IMR-90 (cell line): ENCODE results near the gene PALM3. TPM values are rescaled to one million over a fixed set of nuclear protein-coding genes. Genes with fewer than 3 reads are reported as not detected.

ENCODE experiments used
- ATAC-seq: fragments of 200-7000 bp; cut with Tn5 transposase; 2 replicates; pipeline ENCODE4 v1.9.1; 2020; ENCODE audit warnings: low read depth, mild to moderate bottlenecking, moderate library complexity
- BruUV-seq: library from RNA; stranded (reverse); fragments of 400-500 nt; replicated peaks from 2 replicates; lab custom pipeline; 2021; lab: Mats Ljungman, UMichigan
- CTCF ChIA-PET: fragments of 300-600 bp; formaldehyde crosslinking; extraction: SDS; loops from one replicate; lab custom pipeline; 2021; ENCODE audit warnings: antibody characterized with exemption; lab: Yijun Ruan, JAX
- POLR2A ChIA-PET: fragments of 300-600 bp; sonication (Branson Sonifier 250); formaldehyde crosslinking; loops from one replicate; lab custom pipeline; 2022; ENCODE audit warnings: antibody characterized with exemption; ENCODE audit not compliant: unreplicated experiment; lab: Charles Lee
- DNase-seq: peaks from one replicate; pipeline ENCODE4 v3.0.0; 2013
- H2AFZ ChIP-seq: replicated peaks from 2 replicates; pipeline ENCODE3; 2013; ENCODE audit warnings: low read length, mild to moderate bottlenecking; ENCODE audit not compliant: poor library complexity
- H2AK5ac ChIP-seq: 2 replicates; pipeline ENCODE4 v1.6.1; 2013; ENCODE audit warnings: low read depth, low read length, inconsistent platforms
- H2AK9ac ChIP-seq: replicated peaks from 2 replicates; pipeline ENCODE3; 2013; ENCODE audit warnings: mild to moderate bottlenecking, low read depth, low read length, moderate library complexity; ENCODE audit not compliant: poor library complexity
- H2BK120ac ChIP-seq: 2 replicates; pipeline ENCODE4 v1.6.1; 2013; ENCODE audit warnings: low read depth, low read length, inconsistent platforms
- H2BK15ac ChIP-seq: 3 replicates; pipeline ENCODE4 v1.6.1; 2013; ENCODE audit warnings: low read depth, low read length, inconsistent platforms
- H2BK20ac ChIP-seq: 2 replicates; pipeline ENCODE4 v1.6.1; 2013; ENCODE audit warnings: low read depth, mild to moderate bottlenecking, inconsistent platforms, low read length, moderate library complexity
- H2BK5ac ChIP-seq: 2 replicates; pipeline ENCODE4 v1.6.1; 2013; ENCODE audit warnings: mild to moderate bottlenecking, low read depth, low read length, inconsistent platforms; ENCODE audit not compliant: poor library complexity, severe bottlenecking
- H3K14ac ChIP-seq: replicated peaks from 2 replicates; pipeline ENCODE4 v1.6.1; 2013; ENCODE audit warnings: low read depth, low read length, inconsistent platforms
- H3K18ac ChIP-seq: 2 replicates; pipeline ENCODE4 v1.6.1; 2013; ENCODE audit warnings: low read depth, low read length, control low read depth
- H3K23ac ChIP-seq: 2 replicates; pipeline ENCODE4 v1.6.1; 2013; ENCODE audit warnings: low read depth, low read length, inconsistent platforms
- H3K27ac ChIP-seq: 2 replicates; pipeline ENCODE4 v1.5.1; 2013; ENCODE audit warnings: mild to moderate bottlenecking, control low read depth, low read length; ENCODE audit not compliant: insufficient read depth
- H3K27me3 ChIP-seq: 2 replicates; pipeline ENCODE4 v1.6.1; 2013; ENCODE audit warnings: low read length; ENCODE audit not compliant: control insufficient read depth, insufficient read depth
- H3K36me3 ChIP-seq: 2 replicates; pipeline ENCODE4 v1.6.1; 2013; ENCODE audit warnings: low read length, mixed read lengths; ENCODE audit not compliant: control insufficient read depth, insufficient read depth
- H3K4ac ChIP-seq: 2 replicates; pipeline ENCODE4 v1.6.1; 2013; ENCODE audit warnings: low read depth, low read length, inconsistent platforms
- H3K4me1 ChIP-seq: 2 replicates; pipeline ENCODE4 v1.6.1; 2013; ENCODE audit warnings: low read length, mixed read lengths; ENCODE audit not compliant: control insufficient read depth, insufficient read depth
- H3K4me2 ChIP-seq: 2 replicates; pipeline ENCODE4 v1.6.1; 2013; ENCODE audit warnings: low read depth, mild to moderate bottlenecking, control low read depth, low read length, moderate library complexity
- H3K4me3 ChIP-seq: 2 replicates; pipeline ENCODE4 v1.5.1; 2013; ENCODE audit warnings: low read depth, mild to moderate bottlenecking, control low read depth, low read length, moderate library complexity; ENCODE audit not compliant: insufficient read depth
- H3K56ac ChIP-seq: 2 replicates; pipeline ENCODE4 v1.6.1; 2013; ENCODE audit warnings: low read length, inconsistent platforms; ENCODE audit not compliant: insufficient read depth; ENCODE audit errors: extremely low read depth
- H3K79me1 ChIP-seq, 2 experiments: 2 replicates each; pipeline ENCODE4 v1.6.1; 2013; ENCODE audit warnings: low read length in 2 of 2, inconsistent platforms in 1 of 2, low read depth in 1 of 2
- H3K9ac ChIP-seq: 2 replicates; pipeline ENCODE4 v1.6.1; 2013; ENCODE audit warnings: low read depth, low read length, control low read depth
- H3K9me1 ChIP-seq: 2 replicates; pipeline ENCODE4 v1.6.1; 2013; ENCODE audit warnings: low read length, inconsistent platforms; ENCODE audit not compliant: insufficient read depth
- H3K9me3 ChIP-seq: 2 replicates; pipeline ENCODE4 v1.6.1; 2013; ENCODE audit warnings: low read length; ENCODE audit not compliant: control insufficient read depth, insufficient read depth
- H4K20me1 ChIP-seq: 2 replicates; pipeline ENCODE4 v1.6.1; 2013; ENCODE audit warnings: low read length, inconsistent platforms; ENCODE audit not compliant: insufficient read depth
- H4K5ac ChIP-seq: 2 replicates; pipeline ENCODE4 v1.6.1; 2013; ENCODE audit warnings: mild to moderate bottlenecking, low read depth, low read length, control low read depth
- H4K8ac ChIP-seq, 2 experiments: 2 replicates each; pipeline ENCODE4 v1.6.1; 2013; ENCODE audit warnings: low read depth in 2 of 2, low read length in 2 of 2, control low read depth in 1 of 2, inconsistent platforms in 1 of 2
- H4K91ac ChIP-seq: 2 replicates; pipeline ENCODE4 v1.6.1; 2013; ENCODE audit warnings: low read depth, low read length, inconsistent platforms; ENCODE audit not compliant: insufficient read depth
- BHLHE40 ChIP-seq: fragments of 150-350 bp; IDR thresholded peaks from 2 replicates; pipeline ENCODE4 v1.6.1; 2016; ENCODE audit warnings: mild to moderate bottlenecking, low read depth, low read length
- CEBPB ChIP-seq: IDR thresholded peaks from 2 replicates; pipeline ENCODE4 v1.6.1; 2012; ENCODE audit warnings: low read depth, low read length, improper control_type of control experiment
- CHD1 ChIP-seq: IDR thresholded peaks from 2 replicates; pipeline ENCODE4 v1.6.1; 2012; ENCODE audit warnings: low read depth, low read length, improper control_type of control experiment
- CTCF ChIP-seq: conservative IDR thresholded peaks from 2 replicates; pipeline ENCODE4 v1.5.1; 2012; ENCODE audit warnings: mild to moderate bottlenecking, low read depth, low read length, improper control_type of control experiment
- ELK1 ChIP-seq: fragments of 150-350 bp; IDR thresholded peaks from 2 replicates; pipeline ENCODE4 v1.6.1; 2016; ENCODE audit warnings: low read depth, mild to moderate bottlenecking, low read length, moderate library complexity, borderline replicate concordance
- FOS ChIP-seq: fragments of 150-350 bp; IDR thresholded peaks from 2 replicates; pipeline ENCODE4 v1.6.1; 2016; ENCODE audit warnings: low read depth, low read length
- MAFK ChIP-seq: IDR thresholded peaks from 2 replicates; pipeline ENCODE4 v1.6.1; 2012; ENCODE audit warnings: low read depth, low read length, improper control_type of control experiment
- MAZ ChIP-seq: IDR thresholded peaks from 2 replicates; pipeline ENCODE4 v1.6.1; 2012; ENCODE audit warnings: low read depth, mild to moderate bottlenecking, low read length, improper control_type of control experiment, moderate library complexity, borderline replicate concordance
- MXI1 ChIP-seq: IDR thresholded peaks from 2 replicates; pipeline ENCODE4 v1.6.1; 2012; ENCODE audit warnings: low read depth, mild to moderate bottlenecking, low read length, moderate library complexity, borderline replicate concordance
- NFE2L2 ChIP-seq: fragments of 150-350 bp; IDR thresholded peaks from 2 replicates; pipeline ENCODE4 v1.6.1; 2016; ENCODE audit warnings: low read depth, mild to moderate bottlenecking, low read length
- POLR2A ChIP-seq: IDR thresholded peaks from 2 replicates; pipeline ENCODE4 v1.6.1; 2012; ENCODE audit warnings: mild to moderate bottlenecking, low read depth, low read length
- RAD21 ChIP-seq: IDR thresholded peaks from 2 replicates; pipeline ENCODE4 v1.6.1; 2012; ENCODE audit warnings: low read length, improper control_type of control experiment
- RCOR1 ChIP-seq: IDR thresholded peaks from 2 replicates; pipeline ENCODE4 v1.6.1; 2012; ENCODE audit warnings: mild to moderate bottlenecking, low read length, improper control_type of control experiment; ENCODE audit not compliant: insufficient replicate concordance
- RFX5 ChIP-seq: IDR thresholded peaks from 2 replicates; pipeline ENCODE4 v1.8.0; 2012; ENCODE audit warnings: low read depth, mild to moderate bottlenecking, low read length, moderate library complexity
- SMC3 ChIP-seq: fragments of 150-350 bp; IDR thresholded peaks from 2 replicates; pipeline ENCODE4 v1.6.1; 2016; ENCODE audit warnings: low read depth, mild to moderate bottlenecking, antibody characterized with exemption, low read length, moderate library complexity
- USF2 ChIP-seq: fragments of 150-350 bp; IDR thresholded peaks from 2 replicates; pipeline ENCODE4 v1.6.1; 2017; ENCODE audit warnings: mild to moderate bottlenecking, antibody characterized with exemption, low read length, low read depth
- WGBS, 2 experiments: methylation state at CpG; one replicate each; pipeline versions ENCODE4 v1.1.5 to v1.1.7; 2013; ENCODE audit warnings: missing lambda C conversion rate in 2 of 2; ENCODE audit not compliant: insufficient read length in 1 of 2; ENCODE audit errors: extremely low coverage in 2 of 2; 5-methylcytosine and 5-hydroxymethylcytosine counted together
- dilution Hi-C: fragments of 300-500 bp; cut with HindIII; formaldehyde crosslinking; loops from one replicate; pipeline ENCODE4 v1.14.3; 2018; ENCODE audit warnings: low sequenced_read_pairs; ENCODE audit not compliant: unreplicated experiment
- in situ Hi-C: fragments of 300-500 bp; cut with MboI; formaldehyde crosslinking; loops from 3 replicates; pipeline ENCODE4 v1.14.3; 2019; ENCODE audit warnings: low sequenced_read_pairs, inconsistent platforms, mixed read lengths
- intact Hi-C: fragments of 100-400 bp; cut with micrococcal nuclease; formaldehyde crosslinking; loops from 2 replicates; pipeline ENCODE4 v1.10.0; 2022
- polyA plus RNA-seq, 3 experiments: library from polyadenylated mRNA; depleted of rRNA; stranded (reverse); fragments of >200 nt; gene quantifications; 2 replicates each; pipeline ENCODE4 v1.2.3, GENCODE V29; 2012; ENCODE audit warnings: low replicate concordance in 1 of 3
- total RNA-seq: library from RNA; depleted of rRNA; stranded (reverse); fragments of >200 nt; gene quantifications from 2 replicates; pipeline ENCODE4 v1.2.3, GENCODE V29; 2012

PALM3 gene
- total and polyA plus RNA-seq, 2 of the 4 experiments (the other 2 are of a cell fraction) = 0.18 to 0.84 TPM

- TF ChIP-seq FOS (no peak), RCOR1 (no peak), USF2 (no peak), POLR2A (no peak), MAFK (no peak), CTCF (no peak), ELK1 (no peak), RAD21 (no peak), MAZ (no peak), SMC3 (no peak), NFE2L2 (no peak), CHD1 (no peak), MXI1 (no peak), BHLHE40 (no peak), RFX5 (no peak), CEBPB (no peak)
- H2AK9ac ChIP-seq = no peak overlapping the region
- H3K27me3 ChIP-seq = peaks cover 15% of the 10 kb centered on the region; the same call in 1 of the 2 replicates
- no peak overlapping the region for H3K27ac ChIP-seq
- H3K4ac ChIP-seq = no peak overlapping the region
- H2BK120ac ChIP-seq = no peak overlapping the region
- ChIA-PET POLR2A (no interaction called here), CTCF (interaction anchor here (0.5 kb wide), 1 partner anchor 92 kb away, joined by 3 read pairs; no protein-coding TSS in a partner anchor)
- H3K9me3 ChIP-seq = peaks cover 2% of the 10 kb centered on the region; the same call in 1 of the 2 replicates
- H2AFZ ChIP-seq = no peak overlapping the region
- no peak overlapping the region for H3K4me2 ChIP-seq
- no peaks in the 10 kb centered on the region for H3K9me1 ChIP-seq
- dilution Hi-C loops (no loop called here), intact Hi-C loops (no loop called here), in situ Hi-C loops (no loop called here)
- H2AK5ac ChIP-seq = no peak overlapping the region
- no peak overlapping the region for H3K14ac ChIP-seq
- ATAC-seq = no peak
- H4K8ac ChIP-seq = no peak overlapping the region
- no CpG with 5 or more reads among the region's 3 CpGs for WGBS, 2 experiments
- no peaks in the 10 kb centered on the region for H3K36me3 ChIP-seq
- no peak overlapping the region for H2BK15ac ChIP-seq
- H3K56ac ChIP-seq = no peak overlapping the region
- H4K91ac ChIP-seq = no peak overlapping the region
- H4K5ac ChIP-seq = no peak overlapping the region
- no TSS peak for BruUV-seq
- peaks cover 1% of the 10 kb centered on the region; the same call in 1 of the 2 replicates for H3K4me1 ChIP-seq
- no peak overlapping the region for H3K4me3 ChIP-seq
- DNase-seq = no peak
- no peaks in the 10 kb centered on the region for H3K79me1 ChIP-seq
- no peak overlapping the region for H3K9ac ChIP-seq
- no peaks in the 10 kb centered on the region for H4K20me1 ChIP-seq
- no peak overlapping the region for H2BK20ac ChIP-seq
- H3K18ac ChIP-seq = no peak overlapping the region
- H2BK5ac ChIP-seq = no peak overlapping the region
- H3K23ac ChIP-seq = no peak overlapping the region
Observed at GRCh38 chr19:14053032-14053431, 8.8 kb downstream of the PALM3 start.
